GM23338 (cell line): Measurements from ENCODE around the gene FAM32A. TPM values are rescaled to one million over a fixed set of nuclear protein-coding genes. Genes with fewer than 3 reads are reported as not detected.

Experiments
- ATAC-seq: fragments of 200-7000 bp; cut with Tn5 transposase; 3 replicates; pipeline ENCODE4 v1.9.1; 2020
- DNase-seq: peaks from one replicate; pipeline ENCODE4 v3.0.0-alpha.2; 2015; ENCODE audit warnings: low spot score
- H2AFZ ChIP-seq: fragments of 200-600 bp; sonication (generic); 2 replicates; pipeline ENCODE4 v1.8.0; 2016; ENCODE audit warnings: antibody characterized with exemption, mild to moderate bottlenecking, moderate library complexity
- H3F3A ChIP-seq: fragments of 200-600 bp; sonication (generic); replicated peaks from 2 replicates; pipeline ENCODE4 v1.8.0; 2017; ENCODE audit warnings: antibody characterized with exemption, mixed run types, low read depth
- H3K27ac ChIP-seq: fragments of 200-600 bp; sonication (generic); 2 replicates; pipeline ENCODE4 v1.6.1; 2016; ENCODE audit warnings: low read depth
- H3K27me3 ChIP-seq: fragments of 200-600 bp; sonication (generic); 2 replicates; pipeline ENCODE4 v1.8.0; 2016; ENCODE audit warnings: mild to moderate bottlenecking, mixed run types, moderate library complexity; ENCODE audit not compliant: insufficient read depth
- H3K36me3 ChIP-seq: fragments of 200-600 bp; sonication (generic); 2 replicates; pipeline ENCODE4 v1.8.0; 2016; ENCODE audit warnings: mild to moderate bottlenecking; ENCODE audit not compliant: insufficient read depth
- H3K4me1 ChIP-seq: fragments of 200-600 bp; sonication (generic); 2 replicates; pipeline ENCODE4 v1.8.0; 2016; ENCODE audit warnings: mild to moderate bottlenecking, moderate library complexity; ENCODE audit not compliant: insufficient read depth
- H3K4me2 ChIP-seq: fragments of 200-600 bp; sonication (generic); 2 replicates; pipeline ENCODE4 v1.7.1; 2017; ENCODE audit warnings: mixed run types
- H3K4me3 ChIP-seq: fragments of 200-600 bp; sonication (generic); 2 replicates; pipeline ENCODE4 v1.6.1; 2016; ENCODE audit warnings: mixed run types
- H3K79me2 ChIP-seq: fragments of 200-600 bp; sonication (generic); replicated peaks from 2 replicates; pipeline ENCODE4 v1.8.0; 2017; ENCODE audit warnings: mild to moderate bottlenecking; ENCODE audit not compliant: insufficient read depth
- H3K9me2 ChIP-seq: fragments of 200-600 bp; sonication (generic); 2 replicates; pipeline ENCODE4 v1.8.0; 2017; ENCODE audit not compliant: insufficient read depth
- H4K20me1 ChIP-seq: fragments of 200-600 bp; sonication (generic); replicated peaks from 2 replicates; pipeline ENCODE4 v1.8.0; 2017; ENCODE audit warnings: mild to moderate bottlenecking; ENCODE audit not compliant: insufficient read depth
- H3K27ac Mint-ChIP-seq: 2 replicates; pipeline ENCODE4 v1.8.0; 2020; ENCODE audit warnings: inconsistent platforms, mild to moderate bottlenecking, moderate library complexity, mixed read lengths
- H3K27me3 Mint-ChIP-seq: 3 replicates; pipeline ENCODE4 v1.8.0; 2022; ENCODE audit warnings: low read depth, mild to moderate bottlenecking, moderate library complexity, mixed read lengths, inconsistent platforms; ENCODE audit not compliant: insufficient read depth, poor library complexity
- H3K36me3 Mint-ChIP-seq: 3 replicates; pipeline ENCODE4 v1.8.0; 2021; ENCODE audit warnings: low read depth, mild to moderate bottlenecking, inconsistent platforms, moderate library complexity, mixed read lengths
- H3K4me1 Mint-ChIP-seq: 3 replicates; pipeline ENCODE4 v1.8.0; 2020; ENCODE audit warnings: mild to moderate bottlenecking, inconsistent platforms, mixed read lengths
- H3K4me3 Mint-ChIP-seq: 3 replicates; pipeline ENCODE4 v1.8.0; 2021; ENCODE audit warnings: moderate library complexity, mild to moderate bottlenecking, inconsistent platforms, mixed read lengths
- H3K9me3 Mint-ChIP-seq: 3 replicates; pipeline ENCODE4 v1.8.0; 2020; ENCODE audit warnings: moderate library complexity, mild to moderate bottlenecking, inconsistent platforms, mixed read lengths
- EZH2 ChIP-seq: fragments of 200-600 bp; sonication (generic); IDR thresholded peaks from one replicate; pipeline ENCODE4 v1.8.0; 2017; ENCODE audit warnings: antibody characterized with exemption, mild to moderate bottlenecking, low read depth; ENCODE audit not compliant: unreplicated experiment
- NANOG ChIP-seq: IDR thresholded peaks from 2 replicates; pipeline ENCODE4 v1.6.1; 2016; ENCODE audit warnings: antibody characterized with exemption, borderline replicate concordance
- POLR2AphosphoS5 ChIP-seq: IDR thresholded peaks from 2 replicates; pipeline ENCODE4 v1.6.1; 2016; ENCODE audit warnings: antibody characterized with exemption, low read depth
- REST ChIP-seq: IDR thresholded peaks from one replicate; pipeline ENCODE4 v1.6.1; 2018; ENCODE audit warnings: antibody characterized with exemption; ENCODE audit not compliant: unreplicated experiment
- STAT1 ChIP-seq: IDR thresholded peaks from one replicate; pipeline ENCODE4 v1.6.1; 2016; ENCODE audit warnings: antibody characterized with exemption; ENCODE audit not compliant: unreplicated experiment
- ZNF331 ChIP-seq: fragments of 250-450 bp; sonication (Bioruptor Pico); IDR thresholded peaks from 2 replicates; pipeline ENCODE4 v1.5.0; 2020; ENCODE audit warnings: low read depth, mild to moderate bottlenecking, moderate library complexity
- polyA plus RNA-seq: library from polyadenylated mRNA; unstranded; fragments of >200 nt; fragmentation: Nextera tagmentation; extraction: Ambion mirVana; gene quantifications from 2 replicates; pipeline ENCODE4 v1.2.1, GENCODE V29; 2016
- total RNA-seq: library from RNA; depleted of rRNA; stranded (reverse); fragments of >200 nt; shearing (Covaris generic); gene quantifications from 2 replicates; pipeline ENCODE4 v1.2.3, GENCODE V29; 2014
- TF ChIP-seq, protein P1 (sequence below): IDR thresholded peaks from 2 replicates; pipeline ENCODE4 v1.6.1; 2016; ENCODE audit warnings: antibody characterized with exemption
- TF ChIP-seq, protein P2 (sequence below): fragments of 250-450 bp; sonication (Bioruptor Pico); IDR thresholded peaks from 2 replicates; pipeline ENCODE4 v1.5.0; 2020; ENCODE audit warnings: mild to moderate bottlenecking, moderate library complexity

The FAM32A gene
- total and polyA plus RNA-seq, 2 experiments from 2014 or later = 58.2 to 67.3 TPM

DNA sequence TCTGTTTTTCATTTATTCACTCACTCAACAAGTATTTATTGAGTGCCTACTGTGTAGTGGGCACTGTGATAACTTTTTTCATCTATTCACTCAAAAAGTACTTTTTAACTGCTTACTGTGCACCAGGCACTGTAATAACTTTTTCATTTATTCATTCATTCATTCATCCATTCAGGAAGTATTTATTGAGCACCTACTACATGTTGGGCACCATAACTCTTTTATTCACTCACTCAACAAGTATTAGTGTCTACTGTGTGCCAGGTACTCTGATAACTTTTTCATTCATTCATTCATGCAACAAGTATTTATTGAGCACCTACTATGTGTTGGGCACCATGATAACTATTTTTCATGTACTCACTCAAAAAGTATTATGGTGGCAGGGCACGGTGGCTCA, 18.8 kb upstream of the FAM32A start (continued):
- TF ChIP-seq REST (no peak), EZH2 (no peak), POLR2AphosphoS5 (no peak)
- TF ChIP-seq, protein P1, sequence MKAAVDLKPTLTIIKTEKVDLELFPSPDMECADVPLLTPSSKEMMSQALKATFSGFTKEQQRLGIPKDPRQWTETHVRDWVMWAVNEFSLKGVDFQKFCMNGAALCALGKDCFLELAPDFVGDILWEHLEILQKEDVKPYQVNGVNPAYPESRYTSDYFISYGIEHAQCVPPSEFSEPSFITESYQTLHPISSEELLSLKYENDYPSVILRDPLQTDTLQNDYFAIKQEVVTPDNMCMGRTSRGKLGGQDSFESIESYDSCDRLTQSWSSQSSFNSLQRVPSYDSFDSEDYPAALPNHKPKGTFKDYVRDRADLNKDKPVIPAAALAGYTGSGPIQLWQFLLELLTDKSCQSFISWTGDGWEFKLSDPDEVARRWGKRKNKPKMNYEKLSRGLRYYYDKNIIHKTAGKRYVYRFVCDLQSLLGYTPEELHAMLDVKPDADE = no peak

DNA sequence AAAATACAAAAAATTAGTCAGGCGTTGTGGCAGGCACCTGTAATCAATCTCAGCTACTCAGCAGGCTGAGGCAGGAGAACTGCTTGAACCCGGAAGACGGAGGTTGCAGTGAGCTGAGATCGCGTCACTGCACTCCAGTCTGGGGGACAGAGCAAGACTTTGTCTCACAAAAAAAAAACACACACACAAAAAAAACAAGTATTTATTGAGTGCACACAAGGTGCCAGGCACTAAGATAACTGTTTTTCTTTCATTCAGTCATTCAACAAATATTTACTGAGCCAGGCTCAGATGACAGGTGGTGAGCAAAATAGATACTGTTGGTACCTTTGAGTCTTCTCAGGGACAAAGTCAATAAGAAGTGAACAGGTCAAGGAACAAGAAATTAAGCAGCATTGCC, 18.2 kb upstream of the FAM32A start:
- ATAC-seq (no peak), DNase-seq (no peak)
- no peaks in the 10 kb centered on the region for H3K27me3 ChIP-seq
- no peaks in the 10 kb centered on the region for H3K9me2 ChIP-seq
- H3K4me3 ChIP-seq = no peak overlapping the region
- Mint-ChIP-seq H3K4me1 (no peaks in the 10 kb centered on the region), H3K4me3 (no peak overlapping the region), H3K36me3 (peaks cover 3% of the 10 kb centered on the region; the same call in 1 of the 3 replicates), H3K27me3 (no peaks in the 10 kb centered on the region), H3K9me3 (peaks cover 45% of the 10 kb centered on the region), H3K27ac (no peak overlapping the region)
- no peak overlapping the region for H2AFZ ChIP-seq
- H3K79me2 ChIP-seq = no peaks in the 10 kb centered on the region
- no peak overlapping the region for H3K27ac ChIP-seq
- no peaks in the 10 kb centered on the region for H3K4me1 ChIP-seq
- no peaks in the 10 kb centered on the region for H3F3A ChIP-seq
- H3K4me2 ChIP-seq = no peak overlapping the region
- no peaks in the 10 kb centered on the region for H4K20me1 ChIP-seq
- no peaks in the 10 kb centered on the region for H3K36me3 ChIP-seq
- TF ChIP-seq, protein P1 = no peak
- TF ChIP-seq, protein P2, sequence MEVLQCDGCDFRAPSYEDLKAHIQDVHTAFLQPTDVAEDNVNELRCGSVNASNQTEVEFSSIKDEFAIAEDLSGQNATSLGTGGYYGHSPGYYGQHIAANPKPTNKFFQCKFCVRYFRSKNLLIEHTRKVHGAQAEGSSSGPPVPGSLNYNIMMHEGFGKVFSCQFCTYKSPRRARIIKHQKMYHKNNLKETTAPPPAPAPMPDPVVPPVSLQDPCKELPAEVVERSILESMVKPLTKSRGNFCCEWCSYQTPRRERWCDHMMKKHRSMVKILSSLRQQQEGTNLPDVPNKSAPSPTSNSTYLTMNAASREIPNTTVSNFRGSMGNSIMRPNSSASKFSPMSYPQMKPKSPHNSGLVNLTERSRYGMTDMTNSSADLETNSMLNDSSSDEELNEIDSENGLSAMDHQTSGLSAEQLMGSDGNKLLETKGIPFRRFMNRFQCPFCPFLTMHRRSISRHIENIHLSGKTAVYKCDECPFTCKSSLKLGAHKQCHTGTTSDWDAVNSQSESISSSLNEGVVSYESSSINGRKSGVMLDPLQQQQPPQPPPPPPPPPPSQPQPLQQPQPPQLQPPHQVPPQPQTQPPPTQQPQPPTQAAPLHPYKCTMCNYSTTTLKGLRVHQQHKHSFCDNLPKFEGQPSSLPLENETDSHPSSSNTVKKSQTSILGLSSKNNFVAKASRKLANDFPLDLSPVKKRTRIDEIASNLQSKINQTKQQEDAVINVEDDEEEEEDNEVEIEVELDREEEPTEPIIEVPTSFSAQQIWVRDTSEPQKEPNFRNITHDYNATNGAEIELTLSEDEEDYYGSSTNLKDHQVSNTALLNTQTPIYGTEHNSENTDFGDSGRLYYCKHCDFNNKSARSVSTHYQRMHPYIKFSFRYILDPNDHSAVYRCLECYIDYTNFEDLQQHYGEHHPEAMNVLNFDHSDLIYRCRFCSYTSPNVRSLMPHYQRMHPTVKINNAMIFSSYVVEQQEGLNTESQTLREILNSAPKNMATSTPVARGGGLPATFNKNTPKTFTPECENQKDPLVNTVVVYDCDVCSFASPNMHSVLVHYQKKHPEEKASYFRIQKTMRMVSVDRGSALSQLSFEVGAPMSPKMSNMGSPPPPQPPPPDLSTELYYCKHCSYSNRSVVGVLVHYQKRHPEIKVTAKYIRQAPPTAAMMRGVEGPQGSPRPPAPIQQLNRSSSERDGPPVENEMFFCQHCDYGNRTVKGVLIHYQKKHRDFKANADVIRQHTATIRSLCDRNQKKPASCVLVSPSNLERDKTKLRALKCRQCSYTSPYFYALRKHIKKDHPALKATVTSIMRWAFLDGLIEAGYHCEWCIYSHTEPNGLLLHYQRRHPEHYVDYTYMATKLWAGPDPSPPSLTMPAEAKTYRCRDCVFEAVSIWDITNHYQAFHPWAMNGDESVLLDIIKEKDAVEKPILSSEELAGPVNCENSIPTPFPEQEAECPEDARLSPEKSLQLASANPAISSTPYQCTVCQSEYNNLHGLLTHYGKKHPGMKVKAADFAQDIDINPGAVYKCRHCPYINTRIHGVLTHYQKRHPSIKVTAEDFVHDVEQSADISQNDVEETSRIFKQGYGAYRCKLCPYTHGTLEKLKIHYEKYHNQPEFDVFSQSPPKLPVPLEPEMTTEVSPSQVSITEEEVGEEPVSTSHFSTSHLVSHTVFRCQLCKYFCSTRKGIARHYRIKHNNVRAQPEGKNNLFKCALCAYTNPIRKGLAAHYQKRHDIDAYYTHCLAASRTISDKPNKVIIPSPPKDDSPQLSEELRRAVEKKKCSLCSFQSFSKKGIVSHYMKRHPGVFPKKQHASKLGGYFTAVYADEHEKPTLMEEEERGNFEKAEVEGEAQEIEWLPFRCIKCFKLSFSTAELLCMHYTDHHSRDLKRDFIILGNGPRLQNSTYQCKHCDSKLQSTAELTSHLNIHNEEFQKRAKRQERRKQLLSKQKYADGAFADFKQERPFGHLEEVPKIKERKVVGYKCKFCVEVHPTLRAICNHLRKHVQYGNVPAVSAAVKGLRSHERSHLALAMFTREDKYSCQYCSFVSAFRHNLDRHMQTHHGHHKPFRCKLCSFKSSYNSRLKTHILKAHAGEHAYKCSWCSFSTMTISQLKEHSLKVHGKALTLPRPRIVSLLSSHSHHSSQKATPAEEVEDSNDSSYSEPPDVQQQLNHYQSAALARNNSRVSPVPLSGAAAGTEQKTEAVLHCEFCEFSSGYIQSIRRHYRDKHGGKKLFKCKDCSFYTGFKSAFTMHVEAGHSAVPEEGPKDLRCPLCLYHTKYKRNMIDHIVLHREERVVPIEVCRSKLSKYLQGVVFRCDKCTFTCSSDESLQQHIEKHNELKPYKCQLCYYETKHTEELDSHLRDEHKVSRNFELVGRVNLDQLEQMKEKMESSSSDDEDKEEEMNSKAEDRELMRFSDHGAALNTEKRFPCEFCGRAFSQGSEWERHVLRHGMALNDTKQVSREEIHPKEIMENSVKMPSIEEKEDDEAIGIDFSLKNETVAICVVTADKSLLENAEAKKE = no peak
- TF ChIP-seq NANOG (no peak), REST (no peak), STAT1 (no peak), ZNF331 (no peak), POLR2AphosphoS5 (no peak)
